Erythroblast (primary cell): ENCODE results near the gene SLC25A31.

Experiments used
- GATA1 ChIP-seq: IDR thresholded peaks from 2 replicates; pipeline ENCODE4 v1.6.1; 2011; ENCODE audit warnings: low read depth, mild to moderate bottlenecking, control low read depth, low read length, moderate library complexity
- POLR2A ChIP-seq: IDR thresholded peaks from 2 replicates; pipeline ENCODE4 v1.6.1; 2011; ENCODE audit warnings: mild to moderate bottlenecking, low read length

- TF ChIP-seq POLR2A (no peak), GATA1 (no peak)
Measured at GRCh38 chr4:127771535-127772275, 41.5 kb downstream of the SLC25A31 start.
